Left ventricle myocardium inferior (tissue), 1 donor: ENCODE results near the gene C1GALT1. TPM values are rescaled to one million over a fixed set of nuclear protein-coding genes. Genes with fewer than 3 reads are reported as not detected.
"Not testable (repeated sequence)": the region's sequence is repeated elsewhere in the genome, so short reads cannot be mapped to it uniquely, and the experiment has no call there.

Experiments used
- DNase-seq: peaks from one replicate; pipeline ENCODE4 v3.0.0-alpha.2; 2020
- H3K27ac ChIP-seq: fragments of 200-600 bp; replicated peaks from 2 replicates; pipeline ENCODE4 v1.8.0; 2021
- H3K27me3 ChIP-seq: fragments of 200-600 bp; 2 replicates; pipeline ENCODE4 v1.8.0; 2021; ENCODE audit warnings: low read depth
- H3K36me3 ChIP-seq: fragments of 200-600 bp; 2 replicates; pipeline ENCODE4 v1.8.0; 2021
- H3K4me1 ChIP-seq: fragments of 200-600 bp; 2 replicates; pipeline ENCODE4 v1.8.0; 2021
- H3K4me3 ChIP-seq: fragments of 200-600 bp; 2 replicates; pipeline ENCODE4 v1.8.0; 2021; ENCODE audit warnings: mild to moderate bottlenecking, moderate library complexity
- H3K9me3 ChIP-seq: fragments of 200-600 bp; replicated peaks from 2 replicates; pipeline ENCODE4 v1.8.0; 2021
- CTCF ChIP-seq: fragments of 200-600 bp; IDR thresholded peaks from 2 replicates; pipeline ENCODE4 v1.8.0; 2021; ENCODE audit warnings: antibody characterized with exemption, mild to moderate bottlenecking, borderline replicate concordance
- intact Hi-C: fragments of 100-400 bp; cut with micrococcal nuclease; formaldehyde crosslinking; loops from one replicate; pipeline ENCODE4 v1.11.0; 2022
- total RNA-seq: library from RNA; stranded (reverse); fragmentation: NEBNext Ultra II Directional; extraction: Animal tissue kit (Norgen Biotek cat#: 25700); gene quantifications from one replicate; pipeline ENCODE4 v1.2.1, GENCODE V29; 2021
- donor health status: DM: no; HTN: yes; CAD: no; lungs with severe emphysema.

C1GALT1 gene
- total RNA-seq, 1 donor from 2014 or later, result 19.4 TPM

- peaks cover 23% of the 10 kb centered on the region for H3K4me1 ChIP-seq
- no peak for TF ChIP-seq CTCF
- intact Hi-C loops, result no loop called here
Observed at GRCh38 chr7:7237201-7237977, 55.0 kb downstream of the C1GALT1 start.

GRCh38 chr7:7237978-7238267, 55.6 kb downstream of the C1GALT1 start:
- H3K27ac ChIP-seq, result no peak overlapping the region
- intact Hi-C loops, result no loop called here
- H3K4me3 ChIP-seq, result no peak overlapping the region
- DNase-seq, result no peak
- peaks cover 21% of the 10 kb centered on the region for H3K36me3 ChIP-seq
- H3K9me3 ChIP-seq, result no peaks in the 10 kb centered on the region
- H3K4me1 ChIP-seq, result peaks cover 23% of the 10 kb centered on the region
- H3K27me3 ChIP-seq, result no peaks in the 10 kb centered on the region
- no peak for TF ChIP-seq CTCF

More at GRCh38 chr7:7237201-7237977, 55.0 kb downstream of the C1GALT1 start:
- Histone ChIP-seq H3K27me3 (no peaks in the 10 kb centered on the region), H3K36me3 (peaks cover 21% of the 10 kb centered on the region), H3K27ac (no peak overlapping the region), H3K9me3 (no peaks in the 10 kb centered on the region), H3K4me3 (no peak overlapping the region)
- no peak for DNase-seq

GRCh38 chr7:7239346-7239745, 57.0 kb downstream of the C1GALT1 start:
- Histone ChIP-seq H3K36me3 (peaks cover 34% of the 10 kb centered on the region), H3K27ac (no peak overlapping the region), H3K9me3 (no peaks in the 10 kb centered on the region), H3K27me3 (no peaks in the 10 kb centered on the region), H3K4me1 (peaks cover 23% of the 10 kb centered on the region), H3K4me3 (no peak overlapping the region)
- no peak for TF ChIP-seq CTCF
- intact Hi-C loops, result no loop called here
- no peak for DNase-seq

GRCh38 chr7:7242899-7243298, 60.6 kb downstream of the C1GALT1 start:
- H3K27me3 ChIP-seq, result no peaks in the 10 kb centered on the region
- peaks cover 18% of the 10 kb centered on the region for H3K36me3 ChIP-seq
- peaks cover 22% of the 10 kb centered on the region for H3K4me1 ChIP-seq
- H3K9me3 ChIP-seq, result no peaks in the 10 kb centered on the region
- H3K4me3 ChIP-seq, result no peak overlapping the region
- no peak for DNase-seq
- no peak for TF ChIP-seq CTCF
- intact Hi-C loops, result no loop called here
- H3K27ac ChIP-seq, result no peak overlapping the region

GRCh38 chr7:7245233-7245632, 62.9 kb downstream of the C1GALT1 start:
- H3K27ac ChIP-seq, intact Hi-C loops, H3K4me3 ChIP-seq, H3K27me3 ChIP-seq, DNase-seq, H3K9me3 ChIP-seq: not testable (repeated sequence)
- H3K36me3 ChIP-seq, result peaks cover 12% of the 10 kb centered on the region
- H3K4me1 ChIP-seq, result peaks cover 20% of the 10 kb centered on the region

- DNase-seq, result no peak
- H3K27ac ChIP-seq, result no peak overlapping the region
- no peak for TF ChIP-seq CTCF
- intact Hi-C loops, result no loop called here
- H3K36me3 ChIP-seq, result peaks cover 12% of the 10 kb centered on the region
- H3K9me3 ChIP-seq, result no peaks in the 10 kb centered on the region
- no peak overlapping the region for H3K4me3 ChIP-seq
- H3K27me3 ChIP-seq, result no peaks in the 10 kb centered on the region
- peaks cover 20% of the 10 kb centered on the region for H3K4me1 ChIP-seq
Observed at GRCh38 chr7:7246223-7246622, 63.9 kb downstream of the C1GALT1 start.
